NCI-H128 (cell line): ENCODE results near the gene FAM184A.

Experiments used
- DNase-seq: peaks from one replicate; lab custom pipeline; 2025; ENCODE audit not compliant: unreplicated experiment; lab: John Stamatoyannopoulos, UW

FAM184A gene

DNA sequence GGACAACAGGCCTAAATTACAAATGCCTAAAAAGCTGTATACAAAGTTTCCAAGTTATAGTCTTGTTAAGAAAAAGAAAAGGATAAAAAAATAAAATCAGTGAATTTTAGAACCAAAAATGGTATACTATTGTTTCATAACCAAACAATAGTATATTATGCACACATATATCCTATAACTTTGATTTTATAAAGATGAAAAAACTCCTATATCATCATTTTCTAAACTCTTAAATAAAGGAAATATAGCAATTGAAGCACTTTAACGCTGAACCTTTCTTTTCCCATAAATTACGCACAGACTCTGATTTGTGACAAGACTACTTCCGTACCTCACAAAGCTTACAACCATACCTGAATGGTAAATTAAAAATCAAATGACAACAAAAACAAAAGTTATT, 107.6 kb downstream of the FAM184A start:
- DNase-seq: no peak

DNA sequence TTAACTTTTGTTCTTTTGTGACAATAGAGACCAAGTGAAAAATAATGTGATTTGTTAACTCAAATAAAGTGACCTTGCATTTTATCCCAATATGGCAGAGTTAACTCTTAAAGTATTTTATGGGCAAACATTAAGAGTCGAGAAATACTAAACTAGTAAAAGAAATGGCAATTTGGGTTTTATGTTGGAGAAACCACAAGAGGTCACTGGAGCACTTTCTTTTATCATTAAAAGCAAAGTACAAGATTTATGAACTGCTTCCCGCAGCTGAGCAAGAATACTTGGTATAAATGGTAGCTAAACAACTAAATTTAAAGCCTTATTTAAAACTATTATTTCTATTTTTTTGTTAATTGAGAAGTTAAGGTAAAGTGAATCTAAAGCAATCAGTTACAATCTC, 110.0 kb downstream of the FAM184A start:
- DNase-seq: no peak

DNA sequence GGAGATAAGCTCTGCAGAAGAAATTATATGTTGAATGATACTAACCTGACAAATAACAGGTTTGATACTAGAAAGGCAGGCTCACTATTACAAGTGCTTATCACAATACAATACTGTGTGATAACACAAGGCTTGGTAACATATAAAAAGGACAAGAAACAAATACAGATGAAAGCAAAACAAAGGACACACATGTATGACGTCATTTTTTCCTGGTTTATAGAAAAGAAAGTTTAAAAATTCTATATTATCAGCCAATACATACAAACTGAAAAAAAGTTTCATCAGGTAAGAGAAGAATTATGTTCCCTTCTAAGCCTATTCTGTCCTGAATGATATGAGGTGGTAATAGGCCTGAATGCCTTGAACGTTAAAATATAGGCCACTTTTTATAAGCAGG, 111.2 kb downstream of the FAM184A start:
- DNase-seq: no peak

DNA sequence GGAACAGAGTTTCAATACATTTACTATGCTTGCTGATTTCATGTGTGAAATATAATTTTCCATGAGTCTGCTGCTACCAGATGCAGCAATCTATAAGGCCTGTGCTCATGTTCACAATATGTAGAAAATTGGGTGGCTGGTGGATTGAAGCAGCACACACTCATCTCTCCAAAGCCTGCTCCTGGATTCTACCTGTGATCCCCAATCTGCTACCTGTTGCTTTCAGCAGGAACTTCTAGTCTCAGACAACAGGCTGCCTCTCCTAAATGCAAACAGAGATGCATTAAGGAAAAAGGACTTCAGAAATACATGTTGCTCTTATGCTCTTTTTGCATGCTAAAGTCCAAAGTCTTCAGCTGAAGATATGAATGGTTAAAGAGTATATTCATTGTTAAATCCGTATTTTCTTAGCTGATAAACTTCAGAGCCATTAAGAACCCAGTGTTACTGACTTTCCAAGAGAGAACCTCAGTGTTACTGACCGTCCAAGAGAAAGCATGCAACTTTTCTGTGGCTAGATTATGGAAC, 112.6 kb downstream of the FAM184A start:
- no peak for DNase-seq

DNA sequence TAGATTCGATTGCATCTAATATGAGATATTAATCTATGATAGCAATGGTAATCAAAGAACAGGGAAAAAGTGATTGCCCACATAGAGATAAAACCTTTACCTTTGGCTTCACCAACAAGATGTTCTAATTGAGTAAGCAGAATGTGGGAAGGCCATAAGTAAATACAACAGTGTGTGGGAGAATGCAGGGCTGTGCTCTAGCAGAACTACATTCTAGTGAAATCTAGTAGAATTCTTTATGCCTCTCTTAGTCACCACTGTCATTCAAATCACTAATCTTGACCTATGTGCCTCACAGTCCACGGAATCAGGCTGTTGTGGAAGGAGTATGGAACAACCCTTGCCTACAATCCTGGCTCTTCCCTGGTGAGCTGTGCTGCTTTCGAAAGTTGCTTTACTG, 113.1 kb downstream of the FAM184A start:
- no peak for DNase-seq

DNA sequence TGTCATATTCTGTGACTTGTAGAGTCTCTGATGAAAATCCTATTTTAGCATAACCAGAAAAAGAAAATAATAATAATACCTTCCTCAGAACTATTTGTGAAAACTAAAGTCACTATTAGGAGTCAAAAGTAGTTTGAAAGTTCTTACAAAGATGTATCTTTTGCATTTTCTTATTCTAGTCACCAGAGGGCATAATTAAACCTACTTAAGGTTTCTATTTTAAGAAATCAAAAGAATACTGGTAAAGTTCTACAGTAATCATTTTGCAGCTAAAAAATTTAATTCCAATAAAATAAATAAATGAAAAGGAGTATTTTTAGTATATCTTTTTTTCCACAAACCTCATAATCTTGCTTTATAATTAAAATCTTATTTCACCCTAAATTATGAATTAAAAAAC, 115.5 kb downstream of the FAM184A start:
- DNase-seq: no peak

DNA sequence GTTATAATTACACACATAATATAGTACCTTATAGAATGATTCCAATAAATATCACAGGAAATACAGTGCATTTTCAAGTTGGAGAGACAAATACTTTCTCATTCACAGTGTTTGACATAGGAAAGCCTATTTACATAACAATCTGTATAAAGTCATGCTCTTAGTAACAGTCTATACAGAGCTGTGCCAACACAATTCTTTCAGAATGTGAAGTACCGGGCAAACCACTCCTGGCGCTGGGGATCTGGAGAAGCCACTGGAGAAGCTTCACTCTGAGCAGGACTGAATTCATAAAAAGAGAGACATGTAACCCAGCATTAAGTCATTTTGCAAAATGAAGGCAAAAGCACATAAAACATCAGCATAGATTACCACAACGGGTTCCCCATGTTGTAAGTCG, 118.6 kb downstream of the FAM184A start:
- DNase-seq: no peak

DNA sequence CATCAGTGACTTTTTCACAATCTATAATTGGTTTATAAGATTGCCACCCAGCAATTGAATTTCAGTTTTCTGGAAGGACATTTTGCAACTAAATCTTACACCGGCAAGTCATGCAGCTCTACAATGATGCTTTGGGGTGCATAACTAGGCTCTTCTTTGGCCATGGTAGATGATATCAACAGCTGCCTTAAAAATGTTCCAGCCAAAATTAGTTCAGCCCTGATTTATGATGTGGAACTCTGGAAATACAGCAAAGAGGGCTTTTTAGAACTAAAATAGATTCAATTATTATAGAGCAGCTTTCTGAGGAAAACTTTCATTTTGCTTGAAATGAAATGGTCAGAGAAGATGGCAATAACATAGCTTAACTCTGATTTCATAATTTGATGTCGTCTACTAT, 125.1 kb downstream of the FAM184A start:
- DNase-seq: no peak

DNA sequence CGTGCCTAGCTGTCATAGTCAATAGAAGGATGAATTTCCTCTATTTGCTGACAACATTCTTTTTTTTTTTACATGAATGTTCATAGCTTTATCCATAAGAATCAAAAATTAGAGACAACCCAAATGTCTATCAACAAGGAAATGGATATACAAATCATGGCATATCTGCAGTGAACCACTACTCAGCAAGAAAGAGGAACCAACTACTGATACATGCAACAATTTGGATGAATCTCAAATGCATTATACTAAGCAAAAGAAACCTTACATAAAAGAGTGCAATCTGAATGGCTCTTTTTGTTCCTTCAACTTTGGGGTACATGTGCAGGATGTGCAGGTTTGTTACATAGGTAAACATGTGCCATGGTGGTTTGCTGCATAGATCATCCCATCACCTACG, 125.8 kb downstream of the FAM184A start:
- DNase-seq: no peak

DNA sequence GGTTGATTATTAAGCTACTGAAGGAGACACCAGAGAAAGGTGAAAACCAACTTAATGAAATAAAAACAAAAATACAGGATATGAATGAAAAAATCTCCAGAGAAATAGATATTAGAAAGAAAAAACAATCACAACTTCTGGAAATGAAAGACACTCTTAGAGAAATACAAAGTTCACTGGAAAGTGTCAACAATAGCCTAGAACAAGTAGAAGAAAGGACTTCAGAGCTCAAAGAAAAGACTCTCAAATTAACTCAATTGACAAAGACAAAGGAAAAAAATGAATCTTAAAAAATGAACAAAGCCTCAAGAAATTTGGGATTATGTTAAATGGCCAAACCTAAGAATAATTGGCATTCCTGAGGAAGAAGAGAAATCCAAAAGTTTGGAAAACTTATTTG, 133.2 kb downstream of the FAM184A start:
- DNase-seq: no peak

DNA sequence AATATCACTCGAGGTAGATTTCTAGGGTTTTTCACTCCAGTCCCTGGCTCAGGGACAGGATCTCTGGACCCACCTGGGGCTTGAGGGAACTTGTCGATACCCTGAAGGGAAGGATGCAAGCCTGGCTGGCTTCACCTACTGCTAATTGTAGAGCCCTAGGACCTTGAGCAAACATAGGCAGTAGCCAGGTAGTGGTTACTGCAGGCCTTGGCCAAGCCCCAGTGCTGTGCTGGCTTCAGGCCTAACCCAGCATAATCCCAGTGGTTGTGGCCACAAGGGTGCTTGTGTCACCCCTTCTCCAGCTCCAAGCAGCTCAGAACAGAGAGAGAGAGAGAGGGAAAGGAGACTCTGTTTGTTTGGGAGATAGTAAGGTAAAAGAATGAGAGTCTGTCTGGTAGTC, 137.7 kb downstream of the FAM184A start:
- no peak for DNase-seq

DNA sequence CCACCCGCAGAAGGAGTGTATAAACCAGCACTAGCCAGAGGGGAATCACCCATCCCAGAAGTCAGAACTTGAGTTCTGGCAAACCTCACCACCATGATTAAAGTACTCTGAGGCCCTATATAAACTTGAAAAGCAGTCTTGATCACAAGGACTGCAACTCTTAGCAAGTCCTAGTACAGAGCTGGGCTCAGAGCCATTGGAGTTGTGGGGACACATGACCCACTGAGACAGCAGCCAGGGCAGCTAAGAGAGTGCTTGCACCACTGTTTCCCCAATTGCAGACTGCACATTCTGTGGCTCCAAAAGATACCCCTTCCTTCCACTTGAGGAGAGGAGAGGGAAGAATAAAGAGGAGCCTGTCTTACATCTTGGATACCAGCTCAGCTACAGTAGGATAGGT, 138.8 kb downstream of the FAM184A start:
- no peak for DNase-seq

DNA sequence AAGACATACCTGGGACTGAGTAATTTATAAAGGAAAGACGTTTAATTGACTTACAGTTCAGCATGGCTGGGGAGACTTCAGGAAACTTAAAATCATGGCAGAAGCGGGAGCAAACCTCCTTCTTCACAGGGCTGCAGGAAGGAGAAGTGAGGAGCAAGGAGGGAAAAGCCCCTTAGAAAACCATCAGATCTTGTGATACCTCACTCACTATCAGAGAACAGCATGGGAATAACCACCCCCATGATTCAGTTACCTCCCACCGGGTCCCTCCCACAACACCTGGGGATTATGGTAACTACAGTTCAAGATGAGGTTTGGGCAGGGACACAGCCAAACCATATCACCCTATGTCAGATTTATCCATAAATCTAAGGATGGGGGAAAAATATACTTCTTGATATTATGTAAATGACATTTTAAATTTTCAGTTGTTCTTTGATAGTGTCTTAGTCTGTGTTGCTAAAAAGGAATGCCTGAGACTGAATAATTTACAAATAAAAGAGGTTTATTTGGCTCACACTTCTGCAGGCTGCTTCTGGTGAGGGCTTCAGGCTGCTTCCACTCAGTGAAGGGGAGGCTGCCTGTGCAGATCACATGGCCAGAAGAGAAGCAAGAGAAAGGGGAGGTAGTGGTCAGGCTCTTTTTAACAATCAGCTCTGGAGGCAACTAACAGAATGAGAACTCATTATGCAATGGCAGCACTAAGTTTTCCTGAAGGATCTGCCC, 142.3 kb downstream of the FAM184A start:
- no peak for DNase-seq

DNA sequence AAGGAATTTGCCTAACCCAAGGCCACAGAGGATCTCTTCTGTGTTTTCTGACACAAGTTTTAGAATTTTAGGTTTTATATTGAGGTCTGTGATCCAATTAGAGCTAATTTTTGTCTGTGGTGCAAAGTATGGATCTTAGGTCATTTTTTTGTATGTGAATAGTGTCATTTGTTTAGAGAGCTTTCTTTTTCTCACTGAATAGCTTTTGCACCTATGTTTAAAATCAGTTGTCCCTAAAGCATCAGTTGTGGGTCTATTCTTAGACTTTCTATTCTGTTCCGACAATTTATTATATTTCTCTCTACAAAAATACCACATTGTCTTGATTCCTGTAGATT, 143.2 kb downstream of the FAM184A start:
- no peak for DNase-seq

DNA sequence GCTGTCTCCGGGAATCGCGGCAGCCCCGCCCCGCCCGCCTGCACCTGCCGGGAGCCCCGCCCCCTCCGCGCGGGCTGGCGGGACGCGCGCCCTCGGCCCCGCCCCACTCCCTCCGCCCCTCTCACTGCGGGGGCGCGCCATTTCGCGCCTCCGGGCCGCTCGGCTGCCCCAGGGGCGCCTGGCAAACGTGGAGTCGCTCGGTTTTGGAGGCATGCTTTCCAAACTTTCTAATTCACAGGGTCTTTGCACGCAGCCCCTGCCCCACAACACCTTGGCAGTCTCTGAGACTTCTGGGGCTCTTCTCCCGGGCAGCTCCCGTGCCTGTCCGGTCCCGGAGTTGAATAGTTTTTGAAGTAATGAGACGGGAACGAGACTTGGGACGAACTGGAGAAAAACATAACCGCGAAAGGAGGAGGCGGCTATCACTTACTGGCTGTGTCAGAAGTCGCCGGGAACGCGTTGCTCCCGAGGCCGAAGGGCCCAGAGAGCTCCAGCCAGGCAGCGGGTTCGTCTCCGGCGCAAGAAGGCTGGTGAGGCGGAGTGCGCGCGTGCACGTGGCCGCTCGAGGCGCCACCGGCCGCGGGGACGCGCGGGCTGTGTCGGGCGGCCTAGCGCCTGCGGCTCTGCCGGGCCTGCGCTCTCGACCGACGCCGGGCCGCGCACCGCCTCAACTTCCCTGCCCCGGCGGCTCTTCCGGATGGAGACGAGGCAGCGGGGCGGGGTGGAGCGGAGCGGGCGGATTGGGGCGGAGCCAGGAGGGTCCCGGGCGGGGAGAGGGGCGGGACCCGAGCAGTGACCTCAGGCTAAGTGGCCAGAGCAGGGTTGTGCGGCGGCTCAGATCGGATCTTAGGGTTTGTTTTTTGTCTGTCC, 143.8 kb downstream of the FAM184A start, which contains the start of gene MCM9:
Gene MCM9 (minus strand): TSS at position 699 of the 870 bp plus-strand sequence. CDS start 3,436 bp downstream, outside the sequence.
- peak; percentile 89 for DNase-seq

DNA sequence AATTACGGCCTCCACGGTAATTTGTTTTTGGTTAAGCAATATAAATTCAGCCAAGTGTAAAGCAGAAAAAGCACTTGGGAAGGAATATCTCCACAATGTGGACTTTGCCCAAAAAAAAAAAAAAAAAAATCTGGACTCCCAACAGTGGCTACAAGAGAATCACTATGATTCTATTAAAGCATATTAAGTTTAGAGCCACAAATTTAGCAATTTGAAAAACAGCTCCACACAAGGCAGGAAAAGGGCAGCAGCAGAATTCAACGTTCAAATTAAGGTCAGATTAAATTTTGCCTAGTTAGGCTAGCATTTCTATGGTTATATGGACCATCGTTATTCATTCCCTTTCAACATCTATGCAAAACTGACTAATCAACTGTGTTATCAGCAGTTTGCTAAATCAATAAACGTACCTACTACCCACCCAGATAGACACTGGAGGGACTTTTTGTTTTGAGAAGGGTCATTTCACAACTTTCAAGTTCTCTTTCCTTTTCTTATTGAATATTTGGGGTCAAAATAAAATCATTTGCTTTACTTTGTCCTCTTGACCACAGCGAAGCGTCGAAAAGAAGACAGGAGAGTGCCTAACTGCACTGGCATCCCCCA, 144.5 kb downstream of the FAM184A start:
- no peak for DNase-seq

DNA sequence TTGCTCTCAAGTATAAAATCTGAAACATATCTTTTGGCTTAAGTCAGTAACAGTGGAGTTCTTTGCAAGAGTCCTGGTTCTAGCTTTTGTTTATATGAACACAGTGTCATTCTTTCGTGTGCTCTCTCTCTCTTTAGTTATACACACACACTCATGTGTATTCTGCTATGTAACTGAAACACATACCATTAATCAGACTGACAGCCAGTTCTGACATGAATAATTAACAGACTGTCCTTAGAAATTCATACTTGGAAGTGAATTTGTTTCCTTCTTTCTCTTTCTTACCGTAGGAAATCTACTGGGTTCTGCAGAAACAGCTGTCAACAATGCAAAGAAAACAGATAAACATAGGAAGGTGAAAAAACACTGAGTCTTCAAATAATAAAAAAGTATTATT, 146.0 kb downstream of the FAM184A start:
- no peak for DNase-seq

DNA sequence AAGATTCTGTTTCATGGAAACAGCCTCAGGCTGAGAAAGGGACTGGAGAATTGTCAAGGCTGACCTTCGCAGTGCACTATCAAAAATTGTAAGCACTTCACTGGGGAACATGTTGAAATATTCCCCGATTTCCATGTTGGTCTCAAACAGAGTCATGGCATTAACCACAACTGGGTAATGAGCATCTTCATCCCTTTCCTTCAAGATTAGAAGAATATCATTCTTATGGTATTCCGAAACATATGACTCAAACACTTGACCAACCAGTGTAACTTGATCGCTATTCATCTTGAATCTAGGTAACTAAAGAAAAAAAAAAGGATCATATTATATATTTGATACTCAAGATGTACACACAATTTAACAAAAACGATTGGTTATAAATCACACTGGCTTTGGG, 147.0 kb downstream of the FAM184A start:
- no peak for DNase-seq

DNA sequence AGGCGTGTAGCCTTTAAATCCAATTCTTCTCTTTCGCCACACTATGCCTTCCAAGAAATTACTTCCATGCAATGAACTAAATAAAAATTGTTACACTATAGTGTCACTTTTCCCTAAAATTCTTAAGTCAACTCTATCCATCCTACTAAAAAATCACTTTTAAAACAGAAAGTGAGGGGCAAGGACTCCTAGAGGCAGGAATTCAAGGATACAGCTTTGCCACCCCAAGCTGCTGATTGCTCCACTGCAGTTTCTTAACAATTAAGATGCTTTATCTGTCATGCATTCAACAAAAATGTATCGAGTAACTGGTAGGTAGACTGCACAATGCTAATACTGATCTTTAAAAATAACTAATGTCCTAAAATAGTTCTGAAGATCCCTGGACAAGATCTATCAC, 147.8 kb downstream of the FAM184A start:
- no peak for DNase-seq

DNA sequence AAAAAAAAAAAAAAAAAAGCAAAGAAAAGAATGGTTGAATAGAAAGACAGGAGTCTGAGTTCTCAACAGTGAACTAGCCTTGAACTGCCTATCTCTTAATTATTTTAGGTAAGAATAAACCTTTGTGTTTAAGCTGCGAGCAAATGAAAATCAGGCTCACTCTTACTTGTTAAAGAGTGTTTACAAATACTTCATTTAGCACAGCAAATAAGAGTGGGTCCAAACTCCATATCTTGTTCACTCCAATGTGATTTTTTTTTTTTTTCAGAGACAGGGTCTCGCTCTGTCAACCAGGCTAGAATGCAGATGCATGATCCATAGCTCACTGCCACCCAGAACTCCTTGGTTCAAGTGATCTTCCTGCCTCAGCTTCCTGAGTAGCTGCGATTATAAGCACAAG, 155.4 kb downstream of the FAM184A start:
- DNase-seq: no peak

DNA sequence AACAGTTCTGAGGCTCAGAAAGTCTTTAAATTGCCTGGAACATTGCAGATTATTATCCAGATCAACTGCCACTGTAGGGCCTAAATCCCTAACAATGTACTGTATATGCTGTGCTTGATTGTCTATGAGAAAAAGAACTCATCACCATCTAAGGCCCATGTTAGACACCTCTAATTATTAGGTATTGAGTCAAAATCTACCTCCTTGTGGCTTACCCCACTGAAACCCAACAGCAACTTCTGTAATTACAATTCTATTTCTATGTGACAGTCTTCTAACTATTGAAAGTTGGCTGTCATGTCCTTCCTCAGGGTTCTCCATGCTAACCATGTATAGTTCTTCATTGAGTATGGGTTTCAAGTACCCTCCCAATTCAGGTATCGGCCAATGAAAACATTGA, 157.4 kb downstream of the FAM184A start:
- no peak for DNase-seq

DNA sequence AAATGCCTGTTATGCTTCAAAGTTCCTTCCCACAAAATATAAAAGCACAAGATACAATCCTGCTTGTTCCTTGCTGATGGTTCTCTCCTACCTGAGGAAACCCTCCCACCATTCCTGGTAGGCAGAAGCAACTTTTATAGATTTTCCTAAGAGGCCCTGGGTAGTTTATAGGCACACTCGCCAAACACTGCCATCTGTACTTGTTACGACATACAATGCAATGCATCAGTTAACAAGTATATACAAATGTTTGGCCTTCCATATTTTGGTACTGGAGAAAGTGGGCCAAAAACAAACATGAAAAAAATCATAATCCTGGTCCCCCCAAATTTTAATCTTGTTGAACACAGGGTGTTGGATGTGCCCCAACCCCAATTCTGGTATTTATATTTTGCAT, 160.1 kb downstream of the FAM184A start:
- no peak for DNase-seq
